Neuron (in vitro differentiated cells): ENCODE data around the gene AFAP1.

ENCODE experiments used
- H2AFZ ChIP-seq: one replicate; pipeline ENCODE4 v1.6.1; 2013; ENCODE audit warnings: low read depth, mild to moderate bottlenecking, inconsistent platforms, low read length, moderate library complexity
- H3K27me3 ChIP-seq: one replicate; pipeline ENCODE4 v1.6.1; 2013; ENCODE audit warnings: low read length; ENCODE audit not compliant: insufficient read depth
- H3K36me3 ChIP-seq: one replicate; pipeline ENCODE4 v1.6.1; 2013; ENCODE audit warnings: low read length; ENCODE audit not compliant: insufficient read depth
- H3K4me1 ChIP-seq: one replicate; pipeline ENCODE4 v1.6.1; 2013; ENCODE audit warnings: low read length; ENCODE audit not compliant: insufficient read depth
- H3K4me3 ChIP-seq: 2 replicates; pipeline ENCODE4 v1.5.1; 2013; ENCODE audit warnings: mild to moderate bottlenecking, low read length, moderate library complexity
- H3K9me3 ChIP-seq: one replicate; pipeline ENCODE4 v1.6.1; 2013; ENCODE audit warnings: low read length

AFAP1 gene

GRCh38 chr4:7880683-7881082 is 59.0 kb downstream of the AFAP1 start:
- Histone ChIP-seq H3K4me1 (no peaks in the 10 kb centered on the region), H3K9me3 (peaks cover 4% of the 10 kb centered on the region), H3K4me3 (no peak overlapping the region), H3K27me3 (no peaks in the 10 kb centered on the region), H3K36me3 (no peaks in the 10 kb centered on the region), H2AFZ (no peak overlapping the region)

DNA sequence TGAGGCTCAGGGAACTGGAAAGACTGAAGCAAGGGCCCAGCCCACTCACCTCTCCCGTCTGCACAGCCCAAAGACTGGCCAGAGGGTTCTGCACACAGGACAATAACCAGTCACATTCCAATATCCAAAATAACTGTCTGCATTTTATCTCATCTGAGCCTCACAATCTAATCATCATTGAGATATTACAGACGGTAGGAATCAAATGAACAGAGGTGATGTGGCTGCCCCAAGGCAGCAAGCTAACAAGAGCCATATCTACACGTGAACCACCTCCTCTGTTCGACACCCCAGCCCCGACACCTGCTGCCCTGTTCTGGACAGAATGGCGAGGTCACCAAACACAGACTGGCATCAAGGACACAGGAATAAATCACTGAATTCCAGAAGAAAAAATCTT is 60.5 kb downstream of the AFAP1 start:
- H3K4me3 ChIP-seq: no peak overlapping the region
- H3K27me3 ChIP-seq: no peaks in the 10 kb centered on the region
- no peaks in the 10 kb centered on the region for H3K4me1 ChIP-seq
- no peak overlapping the region for H2AFZ ChIP-seq
- no peaks in the 10 kb centered on the region for H3K36me3 ChIP-seq
- H3K9me3 ChIP-seq: peaks cover 4% of the 10 kb centered on the region

- Histone ChIP-seq H3K4me1 (no peaks in the 10 kb centered on the region), H2AFZ (no peak overlapping the region), H3K9me3 (peaks cover 3% of the 10 kb centered on the region), H3K36me3 (no peaks in the 10 kb centered on the region), H3K4me3 (no peak overlapping the region), H3K27me3 (no peaks in the 10 kb centered on the region)
These were observed 61.3 kb downstream of the AFAP1 start for GRCh38 chr4:7878323-7878722.

DNA sequence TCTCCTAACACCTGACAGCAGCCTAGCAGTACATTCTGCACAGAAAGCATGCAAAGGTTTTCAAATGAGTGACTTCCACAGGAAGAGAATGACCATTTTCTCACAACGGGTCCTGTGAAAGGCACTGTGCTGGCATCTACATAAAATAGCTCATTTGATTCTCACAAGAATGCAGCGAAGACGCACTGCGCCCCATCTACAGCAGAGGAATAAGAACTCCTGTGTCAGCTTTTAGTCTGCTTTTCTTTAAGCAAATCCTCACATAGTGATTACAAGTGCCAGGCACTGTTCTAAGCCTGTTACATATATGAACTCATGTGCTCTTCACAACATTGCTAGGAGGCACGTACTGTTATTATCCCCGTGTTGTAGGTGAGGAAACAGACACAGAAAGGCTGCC is 62.5 kb downstream of the AFAP1 start:
- peaks cover 3% of the 10 kb centered on the region for H3K9me3 ChIP-seq
- no peak overlapping the region for H3K4me3 ChIP-seq
- no peak overlapping the region for H2AFZ ChIP-seq
- no peaks in the 10 kb centered on the region for H3K27me3 ChIP-seq
- no peaks in the 10 kb centered on the region for H3K36me3 ChIP-seq
- no peaks in the 10 kb centered on the region for H3K4me1 ChIP-seq

GRCh38 chr4:7876201-7876875 is 63.3 kb downstream of the AFAP1 start:
- Histone ChIP-seq H3K36me3 (no peaks in the 10 kb centered on the region), H3K4me1 (no peaks in the 10 kb centered on the region), H3K27me3 (no peaks in the 10 kb centered on the region), H3K4me3 (no peak overlapping the region), H3K9me3 (peaks cover 5% of the 10 kb centered on the region), H2AFZ (no peak overlapping the region)

DNA sequence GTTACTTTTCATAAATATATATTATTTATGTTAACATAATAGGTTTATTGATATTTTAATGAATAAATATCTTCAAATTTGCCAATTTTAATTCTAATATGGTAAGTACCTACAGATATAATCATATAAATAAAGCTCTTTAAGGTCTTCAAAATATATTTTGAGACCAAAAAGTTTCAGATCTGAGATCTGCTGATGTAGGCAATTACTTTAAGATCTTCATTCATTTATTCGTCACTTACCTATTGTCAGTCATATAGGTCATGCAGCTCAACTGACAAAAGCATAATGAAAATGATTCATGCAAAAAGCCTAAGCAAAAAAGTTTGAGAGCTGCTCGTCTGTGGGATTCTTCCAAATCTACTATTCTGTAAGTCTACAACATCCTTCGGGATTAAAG is 64.8 kb downstream of the AFAP1 start:
- Histone ChIP-seq H2AFZ (no peak overlapping the region), H3K36me3 (peaks cover 4% of the 10 kb centered on the region), H3K4me3 (no peak overlapping the region), H3K4me1 (no peaks in the 10 kb centered on the region), H3K27me3 (no peaks in the 10 kb centered on the region), H3K9me3 (peaks cover 10% of the 10 kb centered on the region)

DNA sequence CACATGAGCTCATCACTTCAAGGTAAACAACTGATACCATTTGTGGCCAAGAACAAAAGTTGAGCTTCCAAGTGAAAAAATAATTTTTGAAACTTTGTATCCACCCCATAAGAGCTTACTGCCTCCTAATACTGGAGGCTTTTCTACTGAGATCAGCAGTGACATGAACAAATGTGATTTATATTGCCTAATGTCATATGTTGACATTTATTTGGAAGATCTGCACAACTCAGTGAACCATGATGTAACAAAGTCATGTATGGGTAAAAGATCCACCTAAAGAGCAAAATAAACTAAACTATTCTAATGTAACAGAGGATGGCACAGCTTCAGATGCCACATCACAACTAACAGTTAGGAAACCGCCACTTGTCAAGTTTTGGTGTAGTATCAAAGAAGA is 65.8 kb downstream of the AFAP1 start:
- H3K27me3 ChIP-seq: no peaks in the 10 kb centered on the region
- no peak overlapping the region for H3K4me3 ChIP-seq
- peaks cover 10% of the 10 kb centered on the region for H3K9me3 ChIP-seq
- H3K4me1 ChIP-seq: no peaks in the 10 kb centered on the region
- H2AFZ ChIP-seq: no peak overlapping the region
- H3K36me3 ChIP-seq: peaks cover 7% of the 10 kb centered on the region

DNA sequence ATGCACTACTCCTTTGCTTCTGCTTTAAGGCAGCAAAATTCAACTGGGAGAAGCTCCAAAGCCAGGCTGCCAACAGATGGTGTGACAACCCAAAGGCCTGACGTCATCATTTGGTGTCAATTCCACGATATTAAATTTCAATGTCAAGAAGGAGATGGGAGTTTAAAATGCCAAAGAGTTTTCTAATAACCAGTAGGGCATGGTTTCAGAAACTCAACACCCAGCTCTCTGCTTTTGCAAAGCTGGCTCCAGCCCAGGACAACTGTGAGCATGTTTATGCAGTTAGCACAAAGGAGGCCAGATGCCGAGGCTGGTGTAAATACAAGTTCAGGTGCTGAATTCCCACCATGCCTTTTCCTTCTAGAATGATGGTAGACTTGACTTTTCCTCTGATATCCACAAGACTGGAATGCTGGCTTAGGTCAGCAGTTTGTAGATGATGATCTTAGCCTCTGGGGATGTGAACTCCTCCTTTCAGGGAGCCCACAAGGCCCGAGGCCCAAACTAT is 67.3 kb downstream of the AFAP1 start:
- Histone ChIP-seq H2AFZ (no peak overlapping the region), H3K4me3 (no peak overlapping the region), H3K27me3 (no peaks in the 10 kb centered on the region), H3K36me3 (peaks cover 7% of the 10 kb centered on the region), H3K9me3 (peaks cover 10% of the 10 kb centered on the region), H3K4me1 (no peaks in the 10 kb centered on the region)

DNA sequence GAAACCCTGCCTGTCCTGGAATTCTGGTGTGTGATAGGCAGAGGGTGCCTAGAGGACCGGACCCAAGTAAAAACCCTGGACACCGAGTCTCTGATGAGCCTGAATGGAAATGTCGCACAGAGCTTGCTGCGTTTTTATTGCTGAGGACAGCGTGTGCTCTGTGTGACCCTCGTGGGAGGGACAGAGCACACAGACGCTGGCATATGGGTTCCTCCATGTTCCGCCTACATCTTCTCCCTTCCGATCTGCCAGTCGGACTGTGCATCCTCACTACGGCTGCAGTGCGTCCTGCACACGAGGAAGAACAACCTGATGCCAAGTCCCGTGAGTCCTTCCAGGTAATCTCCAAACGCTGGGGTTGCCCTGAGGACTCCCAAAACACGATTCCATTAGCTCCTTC is 68.3 kb downstream of the AFAP1 start:
- H3K36me3 ChIP-seq: peaks cover 7% of the 10 kb centered on the region
- H3K27me3 ChIP-seq: no peaks in the 10 kb centered on the region
- H2AFZ ChIP-seq: no peak overlapping the region
- H3K4me1 ChIP-seq: no peaks in the 10 kb centered on the region
- H3K9me3 ChIP-seq: peaks cover 10% of the 10 kb centered on the region
- no peak overlapping the region for H3K4me3 ChIP-seq

GRCh38 chr4:7868892-7869471 is 70.7 kb downstream of the AFAP1 start:
- Histone ChIP-seq H3K9me3 (peaks cover 10% of the 10 kb centered on the region), H2AFZ (no peak overlapping the region), H3K4me1 (no peaks in the 10 kb centered on the region), H3K36me3 (peaks cover 7% of the 10 kb centered on the region), H3K27me3 (no peaks in the 10 kb centered on the region), H3K4me3 (no peak overlapping the region)

GRCh38 chr4:7868436-7868775 is 71.3 kb downstream of the AFAP1 start:
- Histone ChIP-seq H3K36me3 (peaks cover 7% of the 10 kb centered on the region), H3K4me1 (no peaks in the 10 kb centered on the region), H3K27me3 (no peaks in the 10 kb centered on the region), H2AFZ (no peak overlapping the region), H3K4me3 (no peak overlapping the region), H3K9me3 (peaks cover 7% of the 10 kb centered on the region)

- no peak overlapping the region for H3K4me3 ChIP-seq
- H2AFZ ChIP-seq: no peak overlapping the region
- H3K9me3 ChIP-seq: peaks cover 7% of the 10 kb centered on the region
- peaks cover 7% of the 10 kb centered on the region for H3K36me3 ChIP-seq
- no peaks in the 10 kb centered on the region for H3K4me1 ChIP-seq
- no peaks in the 10 kb centered on the region for H3K27me3 ChIP-seq
These were observed 71.8 kb downstream of the AFAP1 start for GRCh38 chr4:7867701-7868435.

DNA sequence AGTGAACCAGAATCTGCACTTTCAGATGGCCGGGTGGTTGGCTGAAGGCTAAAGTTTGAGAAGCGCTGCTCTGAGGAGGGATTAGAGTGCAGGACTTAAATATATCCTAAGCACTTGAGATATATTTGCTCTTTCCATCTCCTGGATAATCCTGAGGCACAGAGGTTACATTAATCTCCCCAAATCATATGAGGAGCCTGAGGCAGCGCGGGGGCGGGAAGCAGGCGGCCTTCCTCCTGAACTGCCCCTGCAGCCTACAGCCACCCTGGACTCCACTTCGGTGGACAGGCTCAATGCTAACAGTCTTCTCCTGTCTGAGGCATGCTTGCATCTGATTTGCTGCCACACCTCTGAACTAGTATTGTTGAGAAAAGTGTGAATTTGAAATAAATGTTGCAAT is 72.5 kb downstream of the AFAP1 start:
- no peak overlapping the region for H3K4me3 ChIP-seq
- H2AFZ ChIP-seq: no peak overlapping the region
- peaks cover 7% of the 10 kb centered on the region for H3K36me3 ChIP-seq
- peaks cover 7% of the 10 kb centered on the region for H3K9me3 ChIP-seq
- H3K4me1 ChIP-seq: no peaks in the 10 kb centered on the region
- no peaks in the 10 kb centered on the region for H3K27me3 ChIP-seq
